HG03039 (cell line): ENCODE data around the gene UACA.
"Not testable (repeated sequence)": the region's sequence is repeated elsewhere in the genome, so short reads cannot be mapped to it uniquely, and the experiment has no call there.

Experiments used
- ATAC-seq: cut with Tn5 transposase; IDR thresholded peaks from one replicate; pipeline ENCODE4 v1.9.1; 2021; ENCODE audit warnings: mild to moderate bottlenecking, moderate library complexity; ENCODE audit not compliant: unreplicated experiment

The UACA gene

GRCh38 chr15:70763120-70763949 lies at the start of gene UACA:
UACA (minus strand) TSS chr15:70763558; CDS start chr15:70763407, 151 bp downstream.
- peak; percentile 82 for ATAC-seq

- ATAC-seq: no peak
These were observed 49.5 kb upstream of the UACA start for GRCh38 chr15:70812827-70813364.

GRCh38 chr15:70810916-70811578 lies 47.7 kb upstream of the UACA start:
- no peak for ATAC-seq

- no peak for ATAC-seq
These were observed 43.8 kb upstream of the UACA start for GRCh38 chr15:70806992-70807712.

GRCh38 chr15:70804388-70804787 lies 41.0 kb upstream of the UACA start:
- ATAC-seq: not testable (repeated sequence)

- no peak for ATAC-seq
These were observed 39.3 kb upstream of the UACA start for GRCh38 chr15:70802629-70803028.

GRCh38 chr15:70801109-70801508 lies 37.8 kb upstream of the UACA start:
- no peak for ATAC-seq

GRCh38 chr15:70799667-70800450 lies 36.5 kb upstream of the UACA start:
- ATAC-seq: no peak

GRCh38 chr15:70797464-70797863 lies 34.1 kb upstream of the UACA start:
- ATAC-seq: no peak

- ATAC-seq: no peak
These were observed 33.4 kb upstream of the UACA start for GRCh38 chr15:70796516-70797310.

GRCh38 chr15:70795311-70795665 lies 31.9 kb upstream of the UACA start:
- ATAC-seq: no peak

- no peak for ATAC-seq
These were observed 31.4 kb upstream of the UACA start for GRCh38 chr15:70794596-70795310.

- no peak for ATAC-seq
These were observed 30.3 kb upstream of the UACA start for GRCh38 chr15:70793694-70794093.

- ATAC-seq: no peak
These were observed 28.8 kb upstream of the UACA start for GRCh38 chr15:70792171-70792573.

GRCh38 chr15:70791259-70791658 lies 27.9 kb upstream of the UACA start:
- ATAC-seq: no peak

GRCh38 chr15:70789213-70789612 lies 25.9 kb upstream of the UACA start:
- ATAC-seq: no peak

GRCh38 chr15:70788114-70789049 lies 25.0 kb upstream of the UACA start:
- no peak for ATAC-seq

GRCh38 chr15:70786996-70787395 lies 23.6 kb upstream of the UACA start:
- no peak for ATAC-seq
